Stomach (tissue), 19 donors: ENCODE measurements around the gene KIF21A. TPM values are rescaled to one million over a fixed set of nuclear protein-coding genes. Genes with fewer than 3 reads are reported as not detected.
A peak's percentile ranks its signal among the peaks of the same experiment; 100 is the strongest.

Experiments used
- DNase-seq, 2 donors: peaks; one replicate each; pipeline versions ENCODE4 v3.0.0 to v3.0.0-alpha.2; 2013 to 2019
- H3K27ac ChIP-seq, 5 donors: fragments of 200-600 bp in 4 of 5; sonication (generic) in 4 of 5; one replicate each; pipeline ENCODE4 v1.5.1; 2013 to 2019; ENCODE audit warnings: mild to moderate bottlenecking in 1 of 5, moderate library complexity in 1 of 5
- H3K27me3 ChIP-seq, 3 donors: fragments of 200-600 bp; sonication (generic); one replicate each; pipeline ENCODE4 v1.5.1; 2017 to 2019; ENCODE audit warnings: mixed run types in 1 of 3
- H3K36me3 ChIP-seq, 4 donors: fragments of 200-600 bp; sonication (generic); 1 replicate in 3 of 4; 2 replicates in 1 of 4; pipeline ENCODE4 v1.5.1; 2016 to 2019
- H3K4me1 ChIP-seq, 4 donors: fragments of 200-600 bp; sonication (generic); one replicate each; pipeline ENCODE4 v1.5.1; 2016 to 2019
- H3K4me3 ChIP-seq, 4 donors: fragments of 200-600 bp; sonication (generic) in 3 of 4; one replicate each; pipeline ENCODE4 v1.5.1; 2016 to 2019; ENCODE audit warnings: mild to moderate bottlenecking in 1 of 4
- H3K9me3 ChIP-seq, 4 donors: fragments of 200-600 bp; sonication (generic); one replicate each; pipeline ENCODE4 v1.5.1; 2016 to 2019
- CTCF ChIP-seq, 7 experiments: fragments of 450-650 bp in 4 of 7; fragments of 200-600 bp in 3 of 7; sonication (generic) in 3 of 7; IDR thresholded peaks; one replicate each; pipeline ENCODE4 v1.5.1; 2016 to 2019; ENCODE audit warnings: antibody characterized with exemption in 7 of 7, control low read depth in 2 of 7, mild to moderate bottlenecking in 1 of 7
- EP300 ChIP-seq: sonication (generic); formaldehyde crosslinking; IDR thresholded peaks from one replicate; pipeline ENCODE4 v1.6.1; 2017; ENCODE audit warnings: antibody characterized with exemption
- POLR2A ChIP-seq, 4 donors: fragments of 450-650 bp; IDR thresholded peaks; one replicate each; pipeline ENCODE4 v1.6.1; 2016; ENCODE audit warnings: antibody characterized with exemption in 4 of 4, control low read depth in 2 of 4, mild to moderate bottlenecking in 1 of 4, moderate library complexity in 1 of 4
- POLR2AphosphoS5 ChIP-seq, 3 donors: sonication (generic); formaldehyde crosslinking; IDR thresholded peaks; one replicate each; pipeline ENCODE4 v1.6.1; 2016; ENCODE audit warnings: antibody characterized with exemption in 3 of 3
- WGBS, 5 donors: extraction: QIAGEN DNeasy Blood & Tissue Kit in 3 of 5; methylation state at CpG; one replicate each; pipeline versions ENCODE4 v1.1.5 to v1.1.7; 2013 to 2018; 5-methylcytosine and 5-hydroxymethylcytosine counted together
- intact Hi-C: fragments of 100-400 bp; cut with DNase I; formaldehyde crosslinking; loops from one replicate; pipeline ENCODE4 v1.15.1; 2023; ENCODE audit warnings: low total_unique reads
- long read RNA-seq, 10 donors: transcript quantifications; one replicate each; lab custom pipeline, GENCODE V29; 2026
- polyA plus RNA-seq, 3 donors: library from polyadenylated mRNA; stranded (reverse); fragments of 200-250 nt; gene quantifications; one replicate each; pipeline ENCODE4 v1.2.3, GENCODE V29; 2013
- total RNA-seq, 5 donors: library from RNA; depleted of rRNA; stranded (reverse); fragments of >200 nt; gene quantifications; one replicate each; pipeline versions ENCODE4 v1.1.0 to v1.2.3, GENCODE V29; 2014 to 2016
- donor health status: healthy with polysubstance abuse.
- donor health status: Bipolar disorder and iron deficiency.
- donor health status: healthy.

The KIF21A gene
- total RNA-seq (10 to 100 TPM; 11.1 to 45.9 (median 33.5) TPM), polyA plus RNA-seq (1 to 10 TPM; 4.9 to 7.3 (median 6.7) TPM)
- long read RNA-seq, donor 1, result 0 reads
- long read RNA-seq, donor 2, partial matches to known transcripts, result 5 of 5 reads
- long read RNA-seq, donor 2, other reads (novel, unspliced or antisense), result 0 of 5 reads
- long read RNA-seq, donor 3, result 0 reads
- long read RNA-seq, donor 4, result 0 reads
- long read RNA-seq, donor 5, partial matches to known transcripts, result 24 of 26 reads
- long read RNA-seq, donor 5, other reads (novel, unspliced or antisense), result 0 of 26 reads
- long read RNA-seq, donor 6, partial matches to known transcripts, result 16 of 16 reads
- long read RNA-seq, donor 6, other reads (novel, unspliced or antisense), result 0 of 16 reads
- long read RNA-seq, donor 7, result 0 reads
- long read RNA-seq, donor 8, result 0 reads
- long read RNA-seq, donor 9, result 0 reads
- long read RNA-seq, donor 10, result 0 reads

DNA sequence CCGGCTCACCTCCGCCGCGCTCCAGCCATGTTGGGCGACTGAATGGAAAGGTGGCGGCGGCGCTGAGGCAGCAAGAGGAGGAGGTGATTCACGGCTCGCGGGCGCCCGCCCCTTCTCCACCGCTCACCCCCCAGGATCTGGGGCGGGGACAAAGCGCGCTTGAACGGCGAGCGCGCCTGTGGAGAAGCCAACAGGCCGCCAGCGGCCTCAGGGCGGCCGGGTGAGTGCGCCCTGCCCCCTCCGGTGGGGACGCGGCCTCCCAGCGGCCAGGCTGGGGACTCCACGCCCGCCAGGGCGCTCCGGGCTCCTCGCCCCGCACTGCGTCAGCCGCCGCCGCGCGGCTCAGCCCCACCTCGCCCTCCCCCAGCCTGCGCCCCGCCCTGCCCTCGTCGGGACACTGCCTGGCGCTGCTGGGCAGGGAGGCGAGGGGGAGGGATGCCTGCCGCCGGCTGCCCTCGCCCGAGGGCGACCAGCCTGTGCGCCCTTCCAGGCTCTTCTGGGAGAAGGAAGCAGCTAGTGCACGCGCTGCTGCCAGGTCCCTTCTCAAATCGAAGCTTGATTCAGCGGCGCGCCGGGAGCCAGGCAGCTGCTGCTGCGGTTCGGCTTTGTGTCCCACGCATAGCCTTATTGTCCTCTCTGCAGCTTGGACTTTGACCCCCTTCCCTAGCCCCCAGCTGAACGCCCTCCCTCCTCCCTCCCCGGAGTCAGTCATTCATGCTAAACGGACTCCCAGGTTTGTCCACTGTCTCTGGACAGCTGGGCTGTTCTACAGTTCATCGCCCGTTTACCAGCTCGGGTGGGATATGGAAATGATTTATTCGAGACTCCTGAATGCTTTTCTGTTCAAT lies at the start of gene KIF21A:
Gene KIF21A (minus strand): TSS at position 40 of the 848 bp plus-strand sequence. CDS start 150 bp downstream, outside the sequence.
- WGBS, 5 donors, result 1% methylated on average over 17 to 71 of the region's 72 CpGs
- peak within 1 kb of the TSS; percentile 91 to 98 (median 94) for H3K27ac ChIP-seq
- DNase-seq, result peak; percentile 94 to 97
- peaks cover 0 to 7% (median 0%) of the 10 kb centered on the region in 3 donors for H3K27me3 ChIP-seq
- TF ChIP-seq CTCF (IDR thresholded peaks at IDR 0.05) (peak in 5 of 7 experiments; percentile 26 to 85 (median 69)), POLR2A (IDR thresholded peaks at IDR 0.05) (peak in 1 of 4 donors; percentile 80), EP300 (no peak), POLR2AphosphoS5 (IDR thresholded peaks at IDR 0.05) (peak; percentile 37 to 88 (median 76))
- H3K36me3 ChIP-seq, result no peaks in the 10 kb centered on the region
- no peaks in the 10 kb centered on the region for H3K9me3 ChIP-seq
- H3K4me3 ChIP-seq, result peak within 1 kb of the TSS; percentile 84 to 94 (median 88)
- intact Hi-C loops, result no loop called here
- H3K4me1 ChIP-seq, result peaks cover 6 to 33% (median 19%) of the 10 kb centered on the region in 4 donors

GRCh38 chr12:39490500-39491282 lies 47.8 kb upstream of the KIF21A start:
- Histone ChIP-seq H3K4me3 (no peak overlapping the region), H3K9me3 (no peaks in the 10 kb centered on the region), H3K36me3 (no peaks in the 10 kb centered on the region), H3K27me3 (no peaks in the 10 kb centered on the region), H3K27ac (no peak overlapping the region), H3K4me1 (no peaks in the 10 kb centered on the region)
- intact Hi-C loops, result no loop called here
- TF ChIP-seq CTCF (IDR thresholded peaks at IDR 0.05) (no peak), POLR2AphosphoS5 (IDR thresholded peaks at IDR 0.05) (no peak)
- 68 to 87% (median 81%) methylated on average over 1 of the region's 1 CpG for WGBS, 5 donors
- no peak for DNase-seq

GRCh38 chr12:39483597-39483996 lies 40.7 kb upstream of the KIF21A start:
- WGBS, 5 donors, result 87 to 92% (median 92%) methylated on average over 7 of the region's 7 CpGs
- Histone ChIP-seq H3K27me3 (no peaks in the 10 kb centered on the region), H3K4me3 (no peak overlapping the region), H3K4me1 (no peaks in the 10 kb centered on the region), H3K9me3 (no peaks in the 10 kb centered on the region), H3K36me3 (no peaks in the 10 kb centered on the region), H3K27ac (no peak overlapping the region)
- no peak for DNase-seq
- TF ChIP-seq POLR2AphosphoS5 (IDR thresholded peaks at IDR 0.05), result no peak
- intact Hi-C loops, result no loop called here

DNA sequence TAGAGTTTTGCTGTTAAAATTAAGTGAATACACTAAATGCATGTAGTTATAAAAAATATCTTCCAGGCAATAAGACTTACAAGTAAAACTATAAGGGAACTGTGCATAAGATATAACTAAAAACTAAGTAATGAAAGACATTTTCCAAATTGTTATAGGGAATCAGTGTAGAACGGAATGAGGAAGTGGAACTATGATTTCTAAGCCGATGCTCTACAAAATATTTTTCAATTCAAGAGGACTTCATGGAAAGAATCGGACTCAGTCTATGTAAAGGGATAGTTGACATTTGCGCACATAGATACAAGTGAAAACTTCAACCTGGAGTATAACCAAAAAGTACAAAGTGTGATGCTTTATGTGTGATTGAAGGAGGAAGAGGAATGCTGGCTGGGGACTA lies 40.1 kb upstream of the KIF21A start:
- H3K36me3 ChIP-seq, result no peaks in the 10 kb centered on the region
- no peak for TF ChIP-seq POLR2AphosphoS5 (IDR thresholded peaks at IDR 0.05)
- TF ChIP-seq POLR2A (IDR thresholded peaks at IDR 0.05), result no peak
- no peak for TF ChIP-seq CTCF (IDR thresholded peaks at IDR 0.05)
- TF ChIP-seq EP300, result no peak
- intact Hi-C loops, result no loop called here
- no peaks in the 10 kb centered on the region for H3K9me3 ChIP-seq
- H3K4me1 ChIP-seq, result no peaks in the 10 kb centered on the region
- 89 to 95% (median 92%) methylated on average over 4 of the region's 4 CpGs for WGBS, 5 donors
- H3K4me3 ChIP-seq, result no peak overlapping the region
- no peak overlapping the region for H3K27ac ChIP-seq
- DNase-seq, result no peak
- no peaks in the 10 kb centered on the region for H3K27me3 ChIP-seq
